Neural cell (in vitro differentiated cells): ENCODE data around the gene ZNF536.

Source experiments
- EZH2 ChIP-seq: fragments of 200-600, 300-800 bp; shearing (Covaris generic), sonication (generic); IDR thresholded peaks from 2 replicates; pipeline ENCODE4 v1.6.1; 2014; ENCODE audit warnings: antibody characterized with exemption, low read length, borderline replicate concordance, mild to moderate bottlenecking; ENCODE audit not compliant: insufficient read depth, poor library complexity, severe bottlenecking
- POLR2AphosphoS5 ChIP-seq: IDR thresholded peaks from 2 replicates; pipeline ENCODE4 v1.6.1; 2012
- REST ChIP-seq: IDR thresholded peaks from 2 replicates; pipeline ENCODE4 v1.6.1; 2012; ENCODE audit warnings: borderline replicate concordance
- SMC3 ChIP-seq: fragments of 450-650 bp; conservative IDR thresholded peaks from 2 replicates; pipeline ENCODE4 v1.6.1; 2014; ENCODE audit warnings: antibody characterized with exemption, mild to moderate bottlenecking, moderate library complexity; ENCODE audit not compliant: poor library complexity
- TAF1 ChIP-seq: IDR thresholded peaks from 2 replicates; pipeline ENCODE4 v1.6.1; 2012; ENCODE audit warnings: low read depth
- TF ChIP-seq, protein P1 (sequence below): fragments of 450-650 bp; IDR thresholded peaks from 2 replicates; pipeline ENCODE4 v1.5.1; 2014; ENCODE audit warnings: antibody characterized with exemption, mild to moderate bottlenecking, moderate library complexity; ENCODE audit not compliant: poor library complexity, severe bottlenecking

GRCh38 chr19:30406220-30407067, 34.3 kb downstream of the ZNF536 start:
- TF ChIP-seq TAF1 (no peak), EZH2 (no peak), POLR2AphosphoS5 (no peak), REST (no peak), SMC3 (no peak)
- TF ChIP-seq, protein P1, sequence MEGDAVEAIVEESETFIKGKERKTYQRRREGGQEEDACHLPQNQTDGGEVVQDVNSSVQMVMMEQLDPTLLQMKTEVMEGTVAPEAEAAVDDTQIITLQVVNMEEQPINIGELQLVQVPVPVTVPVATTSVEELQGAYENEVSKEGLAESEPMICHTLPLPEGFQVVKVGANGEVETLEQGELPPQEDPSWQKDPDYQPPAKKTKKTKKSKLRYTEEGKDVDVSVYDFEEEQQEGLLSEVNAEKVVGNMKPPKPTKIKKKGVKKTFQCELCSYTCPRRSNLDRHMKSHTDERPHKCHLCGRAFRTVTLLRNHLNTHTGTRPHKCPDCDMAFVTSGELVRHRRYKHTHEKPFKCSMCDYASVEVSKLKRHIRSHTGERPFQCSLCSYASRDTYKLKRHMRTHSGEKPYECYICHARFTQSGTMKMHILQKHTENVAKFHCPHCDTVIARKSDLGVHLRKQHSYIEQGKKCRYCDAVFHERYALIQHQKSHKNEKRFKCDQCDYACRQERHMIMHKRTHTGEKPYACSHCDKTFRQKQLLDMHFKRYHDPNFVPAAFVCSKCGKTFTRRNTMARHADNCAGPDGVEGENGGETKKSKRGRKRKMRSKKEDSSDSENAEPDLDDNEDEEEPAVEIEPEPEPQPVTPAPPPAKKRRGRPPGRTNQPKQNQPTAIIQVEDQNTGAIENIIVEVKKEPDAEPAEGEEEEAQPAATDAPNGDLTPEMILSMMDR: no peak
